ENCODE data around the gene ZFR.
"Not testable (repeated sequence)": the region's sequence is repeated elsewhere in the genome, so short reads cannot be mapped to it uniquely, and the experiment has no call there.

ZFR gene

GRCh38 chr5:32405507-32405906 lies 39.0 kb downstream of the ZFR start:
- no peak overlapping the region for H3K4me3 ChIP-seq (ENCODE audit: low read depth, low read length)
- no peak for DNase-seq (ENCODE audit: low read depth)
- TF ChIP-seq, protein P1, sequence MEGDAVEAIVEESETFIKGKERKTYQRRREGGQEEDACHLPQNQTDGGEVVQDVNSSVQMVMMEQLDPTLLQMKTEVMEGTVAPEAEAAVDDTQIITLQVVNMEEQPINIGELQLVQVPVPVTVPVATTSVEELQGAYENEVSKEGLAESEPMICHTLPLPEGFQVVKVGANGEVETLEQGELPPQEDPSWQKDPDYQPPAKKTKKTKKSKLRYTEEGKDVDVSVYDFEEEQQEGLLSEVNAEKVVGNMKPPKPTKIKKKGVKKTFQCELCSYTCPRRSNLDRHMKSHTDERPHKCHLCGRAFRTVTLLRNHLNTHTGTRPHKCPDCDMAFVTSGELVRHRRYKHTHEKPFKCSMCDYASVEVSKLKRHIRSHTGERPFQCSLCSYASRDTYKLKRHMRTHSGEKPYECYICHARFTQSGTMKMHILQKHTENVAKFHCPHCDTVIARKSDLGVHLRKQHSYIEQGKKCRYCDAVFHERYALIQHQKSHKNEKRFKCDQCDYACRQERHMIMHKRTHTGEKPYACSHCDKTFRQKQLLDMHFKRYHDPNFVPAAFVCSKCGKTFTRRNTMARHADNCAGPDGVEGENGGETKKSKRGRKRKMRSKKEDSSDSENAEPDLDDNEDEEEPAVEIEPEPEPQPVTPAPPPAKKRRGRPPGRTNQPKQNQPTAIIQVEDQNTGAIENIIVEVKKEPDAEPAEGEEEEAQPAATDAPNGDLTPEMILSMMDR (IDR thresholded peaks at IDR 0.05; ENCODE audit: low read depth, low read length) = no peak
- TF ChIP-seq MYC (IDR thresholded peaks at IDR 0.05; ENCODE audit: low read depth, low read length) (no peak), MAX (IDR thresholded peaks at IDR 0.05; ENCODE audit: low read depth, low read length) (no peak), POLR2A (IDR thresholded peaks at IDR 0.05; ENCODE audit: extremely low read depth, insufficient read length) (no peak)

DNA sequence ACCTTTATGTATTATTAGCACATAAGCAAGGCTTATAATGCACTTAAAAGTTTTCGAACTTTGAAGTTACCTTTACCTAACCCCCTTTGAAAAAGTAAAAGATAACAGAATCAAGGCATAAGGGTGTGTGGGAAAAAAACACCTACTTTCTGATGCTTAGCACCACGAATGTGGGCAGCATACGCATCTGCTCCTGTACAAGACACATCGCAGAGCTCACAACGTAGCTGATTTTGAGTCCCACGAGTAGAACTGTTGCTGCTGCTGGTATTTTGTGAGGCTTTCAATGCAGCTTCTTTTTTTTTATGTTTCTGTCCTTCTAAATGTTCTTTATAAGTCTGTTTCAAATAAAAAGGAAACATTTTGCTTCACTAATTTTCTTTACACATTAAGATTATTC lies 40.8 kb downstream of the ZFR start:
- no peak for DNase-seq (ENCODE audit: low read depth)
- TF ChIP-seq, protein P1 (IDR thresholded peaks at IDR 0.05; ENCODE audit: low read depth, low read length) = no peak
- no peak for TF ChIP-seq POLR2A (IDR thresholded peaks at IDR 0.05; ENCODE audit: extremely low read depth, insufficient read length)
- TF ChIP-seq MYC (IDR thresholded peaks at IDR 0.05; ENCODE audit: low read depth, low read length) = no peak
- TF ChIP-seq MAX (IDR thresholded peaks at IDR 0.05; ENCODE audit: low read depth, low read length) = no peak
- H3K4me3 ChIP-seq (ENCODE audit: low read depth, low read length) = no peak overlapping the region

DNA sequence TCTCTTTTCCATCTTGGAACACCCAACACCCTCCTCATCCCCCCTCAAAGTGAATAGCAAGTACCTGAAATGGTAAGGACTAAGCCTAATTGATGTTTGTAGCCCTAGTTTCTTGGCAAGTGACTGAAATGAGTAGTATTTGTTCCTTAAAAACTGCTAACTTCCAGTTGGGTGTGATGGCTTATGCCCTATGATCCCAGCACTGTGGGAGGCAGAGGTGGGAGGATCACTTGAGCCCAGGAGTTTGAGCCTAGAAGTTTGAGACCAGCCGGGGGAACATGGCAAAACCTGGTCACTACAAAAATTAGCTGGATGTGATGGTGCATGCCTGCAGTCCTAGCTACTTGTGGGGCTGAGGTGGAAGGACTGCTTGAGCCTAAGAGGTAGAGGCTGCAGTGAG lies 44.1 kb downstream of the ZFR start:
- H3K4me3 ChIP-seq (ENCODE audit: low read depth, low read length) = no peak overlapping the region
- TF ChIP-seq POLR2A (IDR thresholded peaks at IDR 0.05; ENCODE audit: extremely low read depth, insufficient read length) (no peak), MAX (IDR thresholded peaks at IDR 0.05; ENCODE audit: low read depth, low read length) (no peak), MYC (IDR thresholded peaks at IDR 0.05; ENCODE audit: low read depth, low read length) (no peak)
- TF ChIP-seq, protein P1 (IDR thresholded peaks at IDR 0.05; ENCODE audit: low read depth, low read length) = no peak
- no peak for DNase-seq (ENCODE audit: low read depth)

DNA sequence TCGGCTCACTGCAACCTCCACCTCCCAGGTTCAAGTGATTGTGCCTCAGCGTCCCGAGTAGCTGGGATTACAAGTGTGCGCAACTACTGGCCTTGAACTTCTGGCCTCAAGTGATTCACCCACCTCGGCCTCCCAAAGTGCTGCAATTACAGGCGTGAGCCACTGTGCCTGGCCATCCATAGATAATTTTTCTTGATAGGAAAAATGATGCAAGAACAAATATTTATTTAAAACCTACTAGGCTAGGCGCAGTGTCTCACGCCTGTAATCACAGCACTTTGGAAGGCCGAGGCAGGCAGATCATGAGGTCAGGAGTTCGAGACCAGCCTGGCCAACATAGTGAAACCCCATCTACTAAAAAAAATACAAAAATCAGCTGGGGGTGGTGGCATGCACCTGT lies 45.8 kb downstream of the ZFR start:
- H3K4me3 ChIP-seq (ENCODE audit: low read depth, low read length); DNase-seq (ENCODE audit: low read depth): not testable (repeated sequence)

GRCh38 chr5:32394981-32395380 lies 49.6 kb downstream of the ZFR start:
- no peak overlapping the region for H3K4me3 ChIP-seq (ENCODE audit: low read depth, low read length)
- peak; percentile 26 for DNase-seq (ENCODE audit: low read depth)
- TF ChIP-seq MYC (IDR thresholded peaks at IDR 0.05; ENCODE audit: low read depth, low read length) = no peak
- TF ChIP-seq POLR2A (IDR thresholded peaks at IDR 0.05; ENCODE audit: extremely low read depth, insufficient read length) = no peak
- no peak for TF ChIP-seq MAX (IDR thresholded peaks at IDR 0.05; ENCODE audit: low read depth, low read length)
- TF ChIP-seq, protein P1 (IDR thresholded peaks at IDR 0.05; ENCODE audit: low read depth, low read length) = no peak

- no peak overlapping the region for H3K4me3 ChIP-seq (ENCODE audit: low read depth, low read length)
- DNase-seq (ENCODE audit: low read depth) = no peak
- TF ChIP-seq, protein P1 (IDR thresholded peaks at IDR 0.05; ENCODE audit: low read depth, low read length) = no peak
- no peak for TF ChIP-seq POLR2A (IDR thresholded peaks at IDR 0.05; ENCODE audit: extremely low read depth, insufficient read length)
- TF ChIP-seq MYC (IDR thresholded peaks at IDR 0.05; ENCODE audit: low read depth, low read length) = no peak
- TF ChIP-seq MAX (IDR thresholded peaks at IDR 0.05; ENCODE audit: low read depth, low read length) = no peak
Observed at GRCh38 chr5:32392039-32392438, 52.5 kb downstream of the ZFR start.

Data from NB4 (cell line).